Measurements from ENCODE around the gene PDSS2. TPM values are rescaled to one million over a fixed set of nuclear protein-coding genes. Genes with fewer than 3 reads are reported as not detected.

Gene PDSS2
- total and polyA plus RNA-seq, 9 of the 15 experiments (the other 6 are each of a cell fraction or from before 2014, with no cell fraction given), result 5.8 to 21.1 (median 12.0) TPM

- TF ChIP-seq MEF2A (IDR thresholded peaks at IDR 0.05; ENCODE audit: control insufficient read depth, low read depth, low read length) (no peak), HMGXB4 (CRISPR knock-in tag; IDR thresholded peaks at IDR 0.05) (no peak), MYC (IDR thresholded peaks at IDR 0.05; ENCODE audit: low read depth, low read length) (peak; percentile 71; the same call in 1 of the 2 replicates), MYC (CRISPR knock-in tag; IDR thresholded peaks at IDR 0.05; ENCODE audit: borderline replicate concordance, low read depth) (no peak)
These were observed 344.3 kb downstream of the PDSS2 start, which contains the start of gene BEND3 (continued) for GRCh38 chr6:107114926-107115694.

GRCh38 chr6:107114213-107114925, 345.0 kb downstream of the PDSS2 start:
- intact Hi-C loops (cut with micrococcal nuclease), result loop anchor here (1.0 to 10.0 kb wide), 3 partner anchors 37 to 790 kb away; partner anchors contain the start of genes ATG5 and MTRES1
- peak overlapping the region; percentile 96 for H2AFZ ChIP-seq (ENCODE audit: low read depth, low read length)
- FAIRE-seq, result no peak
- TF ChIP-seq DEAF1 (CRISPR knock-in tag; IDR thresholded peaks at IDR 0.05), result peak; percentile 34; the same call in 1 of the 2 replicates

More at GRCh38 chr6:107114213-107114925, 345.0 kb downstream of the PDSS2 start:
- under 1% methylated on average over 25 of the region's 116 CpGs for WGBS (ENCODE audit: insufficient coverage, low coverage, missing lambda C conversion rate)
- Histone ChIP-seq H3K4me2 (ENCODE audit: insufficient read depth, low read length) (peak overlapping the region; percentile 83), H3K9me1 (ENCODE audit: control insufficient read depth, insufficient read depth, low read length) (no peaks in the 10 kb centered on the region), H3K4me3 (peak overlapping the region; percentile 58), H3K9me3 (replicated peaks; ENCODE audit: control insufficient read depth, insufficient read depth, low read depth, low read length) (no peaks in the 10 kb centered on the region), H3K27me3 (ENCODE audit: control insufficient read depth in 2 of 2, insufficient read depth in 2 of 2, low read length in 2 of 2) (no peaks in the 10 kb centered on the region), H3K27ac (ENCODE audit: extremely low read depth, low read depth, low read length) (peak overlapping the region; percentile 85), H3K4me1 (replicated peaks in 1 of 2; ENCODE audit: control insufficient read depth in 2 of 2, insufficient read depth in 2 of 2, low read length in 2 of 2) (peaks cover 18 to 32% of the 10 kb centered on the region in 2 experiments), H3K9ac (ENCODE audit: insufficient read depth in 1 of 2, low read depth in 2 of 2, low read length in 2 of 2) (peak overlapping the region; percentile 80 to 94), H3K79me2 (ENCODE audit: control insufficient read depth, insufficient read depth, low read length) (peaks cover 10% of the 10 kb centered on the region), H4K20me1 (replicated peaks; ENCODE audit: control insufficient read depth, insufficient read depth, low read length) (no peaks in the 10 kb centered on the region), H3K36me3 (ENCODE audit: control insufficient read depth, insufficient read depth, low read length) (no peaks in the 10 kb centered on the region)
- BruUV-seq (replicated peaks), result no TSS peak
- ATAC-seq (peak; percentile 83), DNase-seq (ENCODE audit: extremely low read depth in 1 of 4, low spot score in 3 of 4) (peak; percentile 85 to 91 (median 88))
- in situ Hi-C loops (cut with MboI), result no loop called here
- CTCF ChIA-PET (ENCODE audit: low intra/inter-chr PET ratio), result interaction anchor here (1.6 kb wide), 1 partner anchor 86 kb away, joined by 4 read pairs; the partner anchor contains the start of gene MTRES1
- POLR2A ChIA-PET, result interaction anchor here (0.6 to 0.7 kb wide), 3 partner anchors 26 to 778 kb away, joined by 3 to 4 read pairs (median 4); no protein-coding TSS in a partner anchor
